Stimulated activated CD8-positive, alpha-beta memory T cell treated with anti-CD3 and anti-CD28 coated beads, Interleukin-4, amount 100 ng/mL, for 48 hours (primary cell): Measurements from ENCODE around the gene RBM3.
"Not testable (repeated sequence)": the region's sequence is repeated elsewhere in the genome, so short reads cannot be mapped to it uniquely, and the experiment has no call there.

Experiments
- DNase-seq: peaks from one replicate; pipeline ENCODE4 v3.0.0-alpha.2; 2020

RBM3 gene

GRCh38 chrX:48574270-48575266, at the start of gene RBM3:
RBM3 (plus strand) TSS chrX:48574484; CDS start chrX:48575181, 697 bp downstream.
- peak; percentile 90 for DNase-seq

GRCh38 chrX:48525853-48526252, 48.4 kb upstream of the RBM3 start:
- DNase-seq, result not testable (repeated sequence)

DNA sequence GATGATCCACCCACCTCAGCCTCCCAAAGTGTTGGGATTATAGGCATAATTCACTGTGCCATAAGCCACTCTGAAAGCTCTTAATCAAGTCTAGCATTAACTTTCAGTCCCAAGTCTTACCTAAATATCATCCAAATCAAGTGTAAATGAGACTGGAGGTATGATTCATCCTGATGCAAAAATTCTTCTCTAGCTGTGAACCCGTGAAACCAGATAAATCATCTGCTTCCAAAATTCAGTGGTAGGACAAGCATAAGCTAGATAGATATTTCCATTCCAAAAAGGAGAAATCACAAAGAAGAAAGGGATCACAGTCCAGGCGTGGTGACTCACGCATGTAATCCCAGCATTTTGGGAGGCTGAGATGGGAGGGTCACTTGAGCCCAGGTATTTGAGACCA, 43.5 kb upstream of the RBM3 start:
- no peak for DNase-seq

GRCh38 chrX:48531358-48531959, 42.8 kb upstream of the RBM3 start:
- peak; percentile 27 for DNase-seq

DNA sequence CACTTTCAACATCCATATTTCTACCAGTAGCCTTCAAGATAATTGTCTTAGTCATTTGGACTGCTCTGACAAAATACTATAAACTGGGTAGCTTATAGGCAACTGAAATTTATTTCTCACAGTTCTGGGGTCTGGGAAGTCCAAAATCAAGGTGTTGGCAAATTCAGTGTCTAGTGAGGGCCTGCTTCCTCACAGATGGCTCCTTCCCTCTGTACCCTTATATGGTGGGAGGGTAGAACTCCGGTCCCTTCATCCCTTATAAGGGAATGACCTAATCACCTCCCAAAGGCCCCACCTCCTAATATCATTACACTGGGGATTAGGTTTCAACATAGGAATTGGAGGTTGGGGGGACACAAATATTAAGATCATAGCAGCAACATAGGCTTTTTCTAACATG, 42.1 kb upstream of the RBM3 start:
- no peak for DNase-seq

- no peak for DNase-seq
These were observed 41.1 kb upstream of the RBM3 start for GRCh38 chrX:48533165-48533564.

GRCh38 chrX:48538641-48539344, 35.5 kb upstream of the RBM3 start:
- DNase-seq, result no peak

- DNase-seq, result peak; percentile 96
These were observed 34.8 kb upstream of the RBM3 start, which contains the start of gene TBC1D25 for GRCh38 chrX:48539345-48540027. TBC1D25 (plus strand) TSS chrX:48539714; CDS start chrX:48539798, 84 bp downstream.

DNA sequence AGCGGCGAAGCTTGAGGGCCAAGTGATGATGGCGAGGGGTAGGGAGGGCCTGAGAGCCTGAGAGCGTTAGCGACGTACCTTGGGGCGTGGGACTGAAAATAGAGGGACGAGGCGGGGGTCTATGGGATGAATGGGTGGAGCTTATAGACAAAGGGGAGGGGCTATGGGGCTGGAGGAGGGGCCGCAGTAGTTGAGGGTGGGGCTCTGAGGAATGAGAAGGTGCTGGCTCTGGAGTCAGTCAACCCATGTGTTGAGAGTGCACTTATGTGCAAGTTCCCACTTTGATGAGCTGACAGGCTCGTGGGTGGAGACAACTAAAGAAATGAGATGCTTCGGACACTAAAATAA, 34.3 kb upstream of the RBM3 start:
- peak; percentile 72 for DNase-seq

- no peak for DNase-seq
These were observed 33.8 kb upstream of the RBM3 start for GRCh38 chrX:48540480-48540879.

GRCh38 chrX:48541140-48541814, 33.0 kb upstream of the RBM3 start:
- DNase-seq, result no peak

DNA sequence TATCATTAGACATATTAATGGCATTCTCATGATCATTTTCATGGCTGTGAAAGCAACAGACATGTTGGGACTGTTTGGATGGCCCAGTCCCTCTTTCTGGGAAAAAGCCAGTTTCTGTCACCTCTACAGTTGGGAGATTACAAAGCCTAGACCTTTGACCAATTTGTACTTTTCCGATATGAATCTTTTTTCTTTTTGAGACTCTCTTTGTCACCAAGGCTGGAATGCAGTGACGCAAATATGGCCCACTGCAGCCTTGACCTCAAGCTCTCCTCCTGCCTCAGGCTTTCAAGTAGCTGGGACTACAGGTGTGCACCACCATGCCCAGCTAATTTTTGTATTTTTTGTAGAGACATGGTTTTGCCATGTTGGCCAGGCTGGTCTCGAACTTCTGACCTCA, 25.4 kb upstream of the RBM3 start:
- no peak for DNase-seq

GRCh38 chrX:48555731-48556325, 18.5 kb upstream of the RBM3 start:
- not testable (repeated sequence) for DNase-seq

- DNase-seq, result no peak
These were observed 16.0 kb upstream of the RBM3 start for GRCh38 chrX:48558271-48558670.

GRCh38 chrX:48559636-48560035, 14.6 kb upstream of the RBM3 start:
- no peak for DNase-seq

DNA sequence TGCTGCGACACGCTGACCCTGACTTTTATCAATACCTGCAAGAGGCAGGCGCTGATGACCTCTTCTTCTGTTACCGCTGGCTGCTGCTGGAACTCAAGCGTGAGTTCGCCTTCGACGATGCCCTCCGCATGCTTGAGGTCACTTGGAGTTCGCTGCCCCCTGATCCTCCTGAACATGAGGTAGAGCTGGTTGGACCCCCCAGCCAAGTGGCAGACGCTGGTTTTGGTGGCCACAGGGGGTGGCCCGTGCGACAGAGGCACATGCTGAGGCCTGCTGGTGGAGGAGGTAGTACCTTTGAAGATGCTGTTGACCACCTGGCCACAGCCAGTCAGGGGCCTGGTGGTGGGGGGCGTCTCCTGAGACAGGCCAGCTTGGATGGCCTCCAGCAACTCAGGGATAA, 14.2 kb upstream of the RBM3 start:
- DNase-seq, result no peak

DNA sequence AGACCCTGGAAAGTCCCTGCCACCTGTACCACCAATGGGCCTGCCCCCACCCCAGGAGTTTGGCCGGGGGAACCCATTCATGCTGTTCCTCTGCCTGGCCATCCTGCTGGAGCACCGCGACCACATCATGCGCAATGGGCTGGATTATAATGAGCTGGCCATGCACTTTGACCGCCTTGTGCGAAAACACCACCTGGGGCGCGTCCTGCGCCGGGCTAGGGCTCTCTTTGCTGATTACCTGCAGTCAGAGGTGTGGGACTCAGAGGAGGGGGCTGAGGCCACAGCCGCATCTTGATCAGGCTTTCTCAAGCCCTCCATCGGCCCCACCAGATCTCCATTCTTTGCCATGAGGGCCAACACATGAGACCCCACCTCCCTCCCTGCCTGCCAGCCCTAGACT, 13.6 kb upstream of the RBM3 start:
- DNase-seq, result no peak

- no peak for DNase-seq
These were observed 4.3 kb upstream of the RBM3 start for GRCh38 chrX:48569958-48570357.

- peak; percentile 34 for DNase-seq
These were observed 504 bp upstream of the RBM3 start for GRCh38 chrX:48573690-48574269.

GRCh38 chrX:48575642-48576041, 1.4 kb downstream of the RBM3 start:
- DNase-seq, result no peak

GRCh38 chrX:48576108-48576507, 1.8 kb downstream of the RBM3 start:
- DNase-seq, result no peak
